SK-N-SH treated with all-trans-retinoic acid at 6 μM for 48 hours (cell line): ENCODE results near the gene RETSAT.
"Not testable (repeated sequence)": the region's sequence is repeated elsewhere in the genome, so short reads cannot be mapped to it uniquely, and the experiment has no call there.

Source experiments
- ATAC-seq: fragments of 200-7000 bp; cut with Tn5 transposase; 3 replicates; pipeline ENCODE4 v1.9.1; 2020; ENCODE audit warnings: mild to moderate bottlenecking, moderate library complexity
- ARNTL ChIP-seq: fragments of 450-650 bp; formaldehyde crosslinking; IDR thresholded peaks from 2 replicates; pipeline ENCODE4 v1.5.0; 2020; ENCODE audit warnings: low read depth, mild to moderate bottlenecking, moderate library complexity, borderline replicate concordance
- BACH2 ChIP-seq: fragments of 250-450 bp; sonication (Bioruptor Pico); IDR thresholded peaks from 2 replicates; pipeline ENCODE4 v1.9.0; 2021; ENCODE audit warnings: mild to moderate bottlenecking, borderline replicate concordance
- CSDC2 ChIP-seq: fragments of 250-450 bp; sonication (Bioruptor Pico); IDR thresholded peaks from 2 replicates; pipeline ENCODE4 v1.5.0; 2020; ENCODE audit warnings: mild to moderate bottlenecking, moderate library complexity
- CSRNP3 ChIP-seq: fragments of 250-450 bp; sonication (Bioruptor Pico); IDR thresholded peaks from 2 replicates; pipeline ENCODE4 v1.5.1; 2021; ENCODE audit warnings: mild to moderate bottlenecking, moderate library complexity
- ESRRG ChIP-seq: fragments of 250-450 bp; sonication (Bioruptor Pico); IDR thresholded peaks from 2 replicates; pipeline ENCODE4 v1.6.1; 2021; ENCODE audit warnings: mild to moderate bottlenecking
- GLIS3 ChIP-seq: fragments of 250-450 bp; sonication (Bioruptor Pico); IDR thresholded peaks from 2 replicates; pipeline ENCODE4 v1.5.0; 2020; ENCODE audit warnings: mild to moderate bottlenecking, moderate library complexity
- ISL1 ChIP-seq: fragments of 250-450 bp; sonication (Bioruptor Pico); IDR thresholded peaks from 2 replicates; pipeline ENCODE4 v2.1.2; 2022; ENCODE audit warnings: mild to moderate bottlenecking, moderate library complexity
- OSR1 ChIP-seq: fragments of 250-450 bp; sonication (Bioruptor Pico); IDR thresholded peaks from 2 replicates; pipeline ENCODE4 v1.8.0; 2022; ENCODE audit warnings: moderate library complexity, mild to moderate bottlenecking, inconsistent platforms
- PATZ1 ChIP-seq: fragments of 250-450 bp; sonication (Bioruptor Pico); IDR thresholded peaks from 2 replicates; pipeline ENCODE4 v1.8.0; 2020; ENCODE audit warnings: mild to moderate bottlenecking, moderate library complexity, borderline replicate concordance
- POU6F1 ChIP-seq: fragments of 250-450 bp; sonication (Bioruptor Pico); IDR thresholded peaks from 2 replicates; pipeline ENCODE4 v1.8.0; 2021; ENCODE audit warnings: low read depth, mild to moderate bottlenecking, moderate library complexity, borderline replicate concordance
- RARB ChIP-seq: fragments of 250-450 bp; sonication (Bioruptor Pico); IDR thresholded peaks from 2 replicates; pipeline ENCODE4 v1.8.0; 2021; ENCODE audit warnings: mild to moderate bottlenecking, moderate library complexity
- SNAI2 ChIP-seq: fragments of 250-450 bp; sonication (Bioruptor Pico); IDR thresholded peaks from 2 replicates; pipeline ENCODE4 v1.5.0; 2020; ENCODE audit warnings: mild to moderate bottlenecking, moderate library complexity
- TCF4 ChIP-seq: fragments of 250-450 bp; sonication (Bioruptor Pico); IDR thresholded peaks from 2 replicates; pipeline ENCODE4 v1.8.0; 2021; ENCODE audit warnings: mild to moderate bottlenecking, moderate library complexity, borderline replicate concordance
- TOX ChIP-seq: fragments of 250-450 bp; sonication (Bioruptor Pico); IDR thresholded peaks from 2 replicates; pipeline ENCODE4 v1.8.0; 2021; ENCODE audit warnings: mild to moderate bottlenecking, moderate library complexity, borderline replicate concordance
- TSHZ2 ChIP-seq: fragments of 250-450 bp; sonication (Bioruptor Pico); IDR thresholded peaks from 2 replicates; pipeline ENCODE4 v1.5.0; 2020; ENCODE audit warnings: mild to moderate bottlenecking, moderate library complexity
- ZC3H10 ChIP-seq: fragments of 250-450 bp; sonication (Bioruptor Pico); IDR thresholded peaks from 2 replicates; pipeline ENCODE4 v1.5.1; 2021; ENCODE audit warnings: mild to moderate bottlenecking, moderate library complexity
- ZFP3 ChIP-seq: fragments of 250-450 bp; sonication (Bioruptor Pico); IDR thresholded peaks from 2 replicates; pipeline ENCODE4 v1.5.0; 2020; ENCODE audit warnings: mild to moderate bottlenecking, moderate library complexity
- ZFP30 ChIP-seq: fragments of 450-650 bp; formaldehyde crosslinking; IDR thresholded peaks from 2 replicates; pipeline ENCODE4 v1.5.0; 2022; ENCODE audit warnings: mild to moderate bottlenecking, moderate library complexity
- ZNF565 ChIP-seq: fragments of 450-650 bp; formaldehyde crosslinking; conservative IDR thresholded peaks from 2 replicates; pipeline ENCODE4 v1.5.0; 2020; ENCODE audit warnings: low read depth, mild to moderate bottlenecking, moderate library complexity
- ZNF70 ChIP-seq: fragments of 450-650 bp; formaldehyde crosslinking; IDR thresholded peaks from 2 replicates; pipeline ENCODE4 v1.5.0; 2020; ENCODE audit warnings: mild to moderate bottlenecking, moderate library complexity
- ZNF8 ChIP-seq: fragments of 450-650 bp; formaldehyde crosslinking; IDR thresholded peaks from 2 replicates; pipeline ENCODE4 v1.5.0; 2020; ENCODE audit warnings: mild to moderate bottlenecking, moderate library complexity

RETSAT gene

GRCh38 chr2:85318222-85319074 lies 35.9 kb downstream of the RETSAT start (continued):
- no peak for TF ChIP-seq TSHZ2 (CRISPR knock-in tag)
- no peak for TF ChIP-seq ZNF565 (CRISPR knock-in tag)
- no peak for TF ChIP-seq ZNF70

- not testable (repeated sequence) for ATAC-seq
Observed at GRCh38 chr2:85315921-85316320, 38.4 kb downstream of the RETSAT start.

GRCh38 chr2:85314884-85315242 lies 39.5 kb downstream of the RETSAT start:
- no peak for ATAC-seq

GRCh38 chr2:85312404-85312803 lies 41.9 kb downstream of the RETSAT start:
- no peak for TF ChIP-seq BACH2 (CRISPR knock-in tag)
- TF ChIP-seq GLIS3: no peak
- no peak for TF ChIP-seq ZFP3 (CRISPR knock-in tag)
- TF ChIP-seq CSDC2 (CRISPR knock-in tag): no peak
- TF ChIP-seq ZFP30 (CRISPR knock-in tag): no peak
- no peak for TF ChIP-seq TCF4 (CRISPR knock-in tag)
- TF ChIP-seq CSRNP3: no peak
- TF ChIP-seq ZNF565 (CRISPR knock-in tag): no peak
- TF ChIP-seq OSR1: no peak
- TF ChIP-seq ESRRG (CRISPR knock-in tag): no peak
- TF ChIP-seq PATZ1 (CRISPR knock-in tag): no peak
- no peak for TF ChIP-seq SNAI2 (CRISPR knock-in tag)
- TF ChIP-seq TOX (CRISPR knock-in tag): no peak
- TF ChIP-seq POU6F1 (CRISPR knock-in tag): no peak
- TF ChIP-seq TSHZ2 (CRISPR knock-in tag): no peak
- TF ChIP-seq ISL1 (CRISPR knock-in tag): no peak
- no peak for TF ChIP-seq ARNTL
- TF ChIP-seq ZC3H10 (CRISPR knock-in tag): no peak
- no peak for TF ChIP-seq ZNF8 (CRISPR knock-in tag)
- TF ChIP-seq, all 23 proteins: peak for 0
- no peak for ATAC-seq

More at GRCh38 chr2:85314884-85315242, 39.5 kb downstream of the RETSAT start:
- TF ChIP-seq RARB (no peak), OSR1 (no peak), ZNF565 (CRISPR knock-in tag) (no peak)
